Mesendoderm (in vitro differentiated cells): Measurements from ENCODE around the gene XPC.
A peak's percentile ranks its signal among the peaks of the same experiment; 100 is the strongest.

Source experiments
- DNase-seq: peaks from one replicate; pipeline ENCODE4 v3.0.0; 2013
- H2AK5ac ChIP-seq: 2 replicates; pipeline ENCODE4 v1.6.1; 2013; ENCODE audit warnings: low read length, inconsistent platforms
- H2BK120ac ChIP-seq: 2 replicates; pipeline ENCODE4 v1.6.1; 2013; ENCODE audit warnings: low read depth, mild to moderate bottlenecking, low read length, moderate library complexity, mixed read lengths
- H2BK15ac ChIP-seq: replicated peaks from 2 replicates; pipeline ENCODE4 v1.6.1; 2013; ENCODE audit warnings: low read depth, mild to moderate bottlenecking, moderate library complexity
- H2BK5ac ChIP-seq: 2 replicates; pipeline ENCODE4 v1.6.1; 2013; ENCODE audit warnings: low read length, inconsistent platforms
- H3K18ac ChIP-seq: 2 replicates; pipeline ENCODE4 v1.6.1; 2013; ENCODE audit warnings: mild to moderate bottlenecking, low read length, mixed read lengths
- H3K23ac ChIP-seq: one replicate; pipeline ENCODE4 v1.6.1; 2013; ENCODE audit warnings: low read length
- H3K27ac ChIP-seq: 2 replicates; pipeline ENCODE4 v1.5.1; 2013; ENCODE audit warnings: low read depth, mild to moderate bottlenecking, inconsistent platforms, low read length, moderate library complexity
- H3K27me3 ChIP-seq: 2 replicates; pipeline ENCODE4 v1.6.1; 2013; ENCODE audit warnings: low read length, control low read depth, mild to moderate bottlenecking, inconsistent platforms; ENCODE audit not compliant: insufficient read depth, poor library complexity
- H3K36me3 ChIP-seq: 2 replicates; pipeline ENCODE4 v1.6.1; 2013; ENCODE audit warnings: low read length, inconsistent platforms; ENCODE audit not compliant: control insufficient read depth, insufficient read depth
- H3K4ac ChIP-seq: one replicate; pipeline ENCODE4 v1.6.1; 2013; ENCODE audit warnings: low read depth, mild to moderate bottlenecking, low read length, moderate library complexity
- H3K4me1 ChIP-seq: 2 replicates; pipeline ENCODE4 v1.6.1; 2013; ENCODE audit warnings: low read depth, low read length, inconsistent platforms; ENCODE audit not compliant: control insufficient read depth
- H3K4me2 ChIP-seq: 2 replicates; pipeline ENCODE4 v1.6.1; 2013; ENCODE audit warnings: low read length
- H3K4me3 ChIP-seq: 2 replicates; pipeline ENCODE4 v1.5.1; 2013; ENCODE audit warnings: mild to moderate bottlenecking, low read length
- H3K56ac ChIP-seq: one replicate; pipeline ENCODE4 v1.6.1; 2013; ENCODE audit warnings: low read length
- H3K79me1 ChIP-seq: 2 replicates; pipeline ENCODE4 v1.6.1; 2013; ENCODE audit warnings: low read length, inconsistent platforms
- H3K79me2 ChIP-seq: 2 replicates; pipeline ENCODE4 v1.6.1; 2013; ENCODE audit warnings: mild to moderate bottlenecking, low read length; ENCODE audit not compliant: control insufficient read depth, insufficient read depth
- H3K9ac ChIP-seq: 2 replicates; pipeline ENCODE4 v1.6.1; 2013; ENCODE audit warnings: low read length, inconsistent platforms
- H4K5ac ChIP-seq: one replicate; pipeline ENCODE4 v1.6.1; 2013; ENCODE audit warnings: low read length
- H4K8ac ChIP-seq: one replicate; pipeline ENCODE4 v1.6.1; 2013; ENCODE audit warnings: low read depth, mild to moderate bottlenecking, control low read depth, low read length, moderate library complexity
- WGBS: extraction: QIAGEN DNeasy Blood & Tissue Kit; methylation state at CpG from one replicate; pipeline ENCODE4 v1.1.7; 2013; ENCODE audit warnings: low lambda C conversion rate, missing lambda C conversion rate; ENCODE audit not compliant: insufficient coverage; ENCODE audit errors: extremely low coverage; 5-methylcytosine and 5-hydroxymethylcytosine counted together

The XPC gene

GRCh38 chr3:14127516-14128161 is 50.8 kb downstream of the XPC start:
- H4K5ac ChIP-seq: no peak overlapping the region
- H4K8ac ChIP-seq: no peak overlapping the region
- H3K79me2 ChIP-seq: peaks cover 30% of the 10 kb centered on the region
- H3K4me3 ChIP-seq: no peak overlapping the region
- H3K27me3 ChIP-seq: no peaks in the 10 kb centered on the region
- WGBS: no CpG with 5 or more reads among the region's 12 CpGs
- H3K56ac ChIP-seq: no peak overlapping the region
- peaks cover 7% of the 10 kb centered on the region for H3K4me1 ChIP-seq
- H3K23ac ChIP-seq: no peak overlapping the region
- peaks cover 8% of the 10 kb centered on the region for H3K36me3 ChIP-seq
- H2AK5ac ChIP-seq: no peak overlapping the region
- H2BK120ac ChIP-seq: no peak overlapping the region
- H3K18ac ChIP-seq: no peak overlapping the region
- H3K9ac ChIP-seq: no peak overlapping the region
- DNase-seq: no peak
- no peak overlapping the region for H2BK15ac ChIP-seq
- H3K27ac ChIP-seq: no peak overlapping the region
- no peak overlapping the region for H3K4me2 ChIP-seq
- peaks cover 34% of the 10 kb centered on the region for H3K79me1 ChIP-seq
- H2BK5ac ChIP-seq: no peak overlapping the region
- no peak overlapping the region for H3K4ac ChIP-seq

- Histone ChIP-seq H3K27ac (no peak overlapping the region), H3K4me1 (peaks cover 7% of the 10 kb centered on the region), H3K27me3 (no peaks in the 10 kb centered on the region), H3K23ac (no peak overlapping the region), H3K56ac (no peak overlapping the region), H4K8ac (no peak overlapping the region), H2BK5ac (no peak overlapping the region), H3K79me2 (peaks cover 33% of the 10 kb centered on the region), H3K4me2 (no peak overlapping the region), H2BK15ac (no peak overlapping the region), H3K4me3 (no peak overlapping the region), H3K79me1 (peaks cover 40% of the 10 kb centered on the region), H3K36me3 (peaks cover 5% of the 10 kb centered on the region), H2BK120ac (no peak overlapping the region), H3K4ac (no peak overlapping the region), H3K18ac (no peak overlapping the region), H3K9ac (peak overlapping the region; percentile 6), H2AK5ac (no peak overlapping the region), H4K5ac (no peak overlapping the region)
- DNase-seq: no peak
- no CpG with 5 or more reads among the region's 5 CpGs for WGBS
Measured at GRCh38 chr3:14126887-14127505, 51.4 kb downstream of the XPC start.

GRCh38 chr3:14126017-14126886 is 52.1 kb downstream of the XPC start:
- peak overlapping the region; percentile 88 for H3K4me3 ChIP-seq
- H3K36me3 ChIP-seq: peaks cover 3% of the 10 kb centered on the region
- no peak overlapping the region for H4K8ac ChIP-seq
- H3K9ac ChIP-seq: peak overlapping the region; percentile 95
- H3K4ac ChIP-seq: no peak overlapping the region
- no peak overlapping the region for H2BK120ac ChIP-seq
- H3K18ac ChIP-seq: no peak overlapping the region
- H2BK15ac ChIP-seq: no peak overlapping the region
- H3K23ac ChIP-seq: no peak overlapping the region
- no peak overlapping the region for H2BK5ac ChIP-seq
- peak overlapping the region; percentile 93 for H3K4me2 ChIP-seq
- peaks cover 7% of the 10 kb centered on the region for H3K4me1 ChIP-seq
- peaks cover 41% of the 10 kb centered on the region for H3K79me1 ChIP-seq
- no peak overlapping the region for H3K27ac ChIP-seq
- H2AK5ac ChIP-seq: no peak overlapping the region
- H3K79me2 ChIP-seq: peaks cover 33% of the 10 kb centered on the region
- WGBS: no CpG with 5 or more reads among the region's 11 CpGs
- no peak for DNase-seq
- no peak overlapping the region for H4K5ac ChIP-seq
- no peaks in the 10 kb centered on the region for H3K27me3 ChIP-seq
- peak overlapping the region; percentile 95 for H3K56ac ChIP-seq

GRCh38 chr3:14125193-14126016 is 53.0 kb downstream of the XPC start:
- no CpG with 5 or more reads among the region's 44 CpGs for WGBS
- Histone ChIP-seq H3K79me1 (peaks cover 41% of the 10 kb centered on the region), H3K23ac (peak overlapping the region; percentile 53), H3K4me2 (peak overlapping the region; percentile 93), H2BK15ac (no peak overlapping the region), H4K5ac (no peak overlapping the region), H2AK5ac (no peak overlapping the region), H3K27me3 (no peaks in the 10 kb centered on the region), H2BK120ac (no peak overlapping the region), H3K18ac (peak overlapping the region; percentile 15), H3K36me3 (peaks cover 3% of the 10 kb centered on the region), H3K27ac (peak overlapping the region; percentile 34), H2BK5ac (no peak overlapping the region), H3K4me3 (peak overlapping the region; percentile 88), H3K9ac (peak overlapping the region; percentile 95), H4K8ac (no peak overlapping the region), H3K4ac (no peak overlapping the region), H3K79me2 (peaks cover 33% of the 10 kb centered on the region), H3K56ac (peak overlapping the region; percentile 95), H3K4me1 (peaks cover 7% of the 10 kb centered on the region)
- peak; percentile 96 for DNase-seq

- Histone ChIP-seq H4K5ac (peak within 1 kb of the TSS; percentile 73), H3K4me3 (peak within 1 kb of the TSS; percentile 88), H2BK120ac (peak within 1 kb of the TSS; percentile 21), H3K4me2 (peak within 1 kb of the TSS; percentile 95), H3K23ac (peak within 1 kb of the TSS; percentile 53), H3K27ac (peak within 1 kb of the TSS; percentile 36), H3K27me3 (no peaks in the 10 kb centered on the region), H3K9ac (peak within 1 kb of the TSS; percentile 95), H3K79me2 (peaks cover 33% of the 10 kb centered on the region), H4K8ac (no peak within 1 kb of the TSS), H3K79me1 (peaks cover 44% of the 10 kb centered on the region), H2BK5ac (no peak within 1 kb of the TSS), H2BK15ac (no peak within 1 kb of the TSS), H3K18ac (peak within 1 kb of the TSS; percentile 93), H3K56ac (peak within 1 kb of the TSS; percentile 95), H3K36me3 (peaks cover 3% of the 10 kb centered on the region), H2AK5ac (peak within 1 kb of the TSS; percentile 48), H3K4me1 (peaks cover 7% of the 10 kb centered on the region), H3K4ac (no peak within 1 kb of the TSS)
- peak; percentile 100 for DNase-seq
- no CpG with 5 or more reads among the region's 55 CpGs for WGBS
Measured at GRCh38 chr3:14124615-14125192, 53.7 kb downstream of the XPC start, which contains the start of the genes CHCHD4 and TMEM43. Gene CHCHD4 (minus strand): TSS chr3:14124870. CDS start chr3:14124676, 194 bp downstream. Gene TMEM43 (plus strand): TSS chr3:14125052. CDS start chr3:14125194, 142 bp downstream.
